ENCODE results near the gene HTR7. TPM values are rescaled to one million over a fixed set of nuclear protein-coding genes. Genes with fewer than 3 reads are reported as not detected.

Gene HTR7
- total and polyA plus RNA-seq, 5 experiments from 2014 or later = 0.07 TPM; not detected in 4

DNA sequence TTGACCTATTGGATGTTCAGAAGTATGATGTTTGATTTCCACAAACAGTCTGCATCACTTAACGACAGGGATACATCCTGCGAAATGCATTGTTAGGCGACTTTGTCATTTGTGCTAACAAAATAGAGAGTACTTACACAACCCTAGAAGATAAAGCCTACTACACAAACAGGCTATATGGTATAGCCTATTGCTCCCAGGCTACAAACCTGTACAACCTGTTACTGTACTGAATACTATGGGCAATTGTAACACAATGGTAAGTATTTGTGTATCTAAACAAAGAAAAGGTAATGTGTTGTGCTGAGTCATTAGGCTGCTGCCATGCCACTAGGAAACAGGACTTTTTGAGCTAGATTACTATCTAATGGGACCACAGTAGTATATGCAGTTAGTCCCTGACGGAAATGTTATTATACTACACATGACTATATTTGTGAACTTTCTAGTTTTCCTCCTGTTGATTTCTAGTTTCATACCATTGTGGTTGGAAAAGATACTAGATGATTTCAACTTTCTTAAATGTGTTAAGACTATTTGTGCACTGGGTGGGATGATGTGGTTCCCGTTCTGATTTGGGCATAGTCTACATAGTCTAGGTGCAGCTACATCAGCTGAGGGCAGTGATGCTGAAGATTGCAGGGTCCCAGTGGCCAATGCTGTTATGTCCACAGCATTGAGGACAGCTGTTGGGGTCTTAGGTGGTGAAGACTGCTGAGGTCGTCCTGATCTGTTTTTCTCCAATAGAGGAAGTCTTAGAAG, 161.7 kb downstream of the HTR7 start:
- no peak overlapping the region for H3K4me3 Mint-ChIP-seq
- H3K27ac Mint-ChIP-seq = no peak overlapping the region
- no peaks in the 10 kb centered on the region for H3K36me3 Mint-ChIP-seq
- DNase-seq = no peak
- POLR2A ChIA-PET = no interaction called here
- H3K9me3 Mint-ChIP-seq = peaks cover 0 to 2% (median 0%) of the 10 kb centered on the region in 9 donors
- H3K27me3 Mint-ChIP-seq = peaks cover 0 to 19% (median 7%) of the 10 kb centered on the region in 5 donors
- no peaks in the 10 kb centered on the region for H3K4me1 Mint-ChIP-seq
- no peak for ATAC-seq

Other genes starting within 250 kb of the HTR7 start
- 10 to 100 TPM; 35.4 to 35.6 TPM for gene RPP30, start 13.9 kb upstream of the HTR7 start, total RNA-seq
- gene RPP30, start 13.9 kb upstream of the HTR7 start, polyA plus RNA-seq = 10 to 100 TPM; 36.7 to 48.2 (median 37.7) TPM
- not detected for gene ANKRD1, start 63.0 kb upstream of the HTR7 start, total RNA-seq
- gene ANKRD1, start 63.0 kb upstream of the HTR7 start, polyA plus RNA-seq = not detected

Data from naive thymus-derived CD8-positive, alpha-beta T cell (primary cell).